Endothelial cell of umbilical vein (primary cell): ENCODE results near the gene BUB1. TPM values are rescaled to one million over a fixed set of nuclear protein-coding genes. Genes with fewer than 3 reads are reported as not detected.

ENCODE experiments used
- BruUV-seq: library from RNA; stranded (reverse); fragments of 400-500 nt; replicated peaks from 2 replicates; lab custom pipeline; 2021; lab: Mats Ljungman, UMichigan
- CTCF ChIA-PET: fragments of 300-600, 350-600 bp; sonication (Branson Sonifier 250); formaldehyde crosslinking; loops from one replicate; lab custom pipeline; 2021; ENCODE audit warnings: antibody characterized with exemption, inconsistent platforms; lab: Charles Lee
- POLR2A ChIA-PET: fragments of 300-600, 350-600 bp; sonication (Branson Sonifier 250); formaldehyde crosslinking; loops from one replicate; lab custom pipeline; 2021; ENCODE audit warnings: antibody characterized with exemption, inconsistent platforms; lab: Charles Lee
- DNase-seq: peaks from one replicate; pipeline ENCODE4 v3.0.0-alpha.2; 2011; ENCODE audit warnings: low read depth, low spot score
- FAIRE-seq: peaks from 2 replicates; lab custom pipeline; 2011; peaks lifted over from hg19 to GRCh38; lab: Jason Lieb, UNC
- H2AFZ ChIP-seq: 2 replicates; pipeline ENCODE4 v1.6.0; 2012; ENCODE audit warnings: low read depth, low read length, control low read depth, inconsistent platforms
- H3K27ac ChIP-seq: 2 replicates; pipeline ENCODE4 v1.5.1; 2011; ENCODE audit warnings: low read depth, mild to moderate bottlenecking, control low read depth, low read length, moderate library complexity; ENCODE audit not compliant: insufficient read depth
- H3K27me3 ChIP-seq, 2 experiments: 2 replicates each; pipeline versions ENCODE4 v1.6.0 to v1.6.1; 2011; ENCODE audit warnings: low read length in 2 of 2, mixed read lengths in 1 of 2; ENCODE audit not compliant: control insufficient read depth in 2 of 2, insufficient read depth in 2 of 2
- H3K36me3 ChIP-seq, 2 experiments: 2 replicates in 1 of 2; 3 replicates in 1 of 2; pipeline ENCODE4 v1.5.1; 2011; ENCODE audit warnings: low read length in 2 of 2, mild to moderate bottlenecking in 1 of 2, moderate library complexity in 1 of 2; ENCODE audit not compliant: control insufficient read depth in 2 of 2, insufficient read depth in 2 of 2; ENCODE audit errors: extremely low read depth in 1 of 2
- H3K4me1 ChIP-seq: 3 replicates; pipeline ENCODE4 v1.5.1; 2011; ENCODE audit warnings: mild to moderate bottlenecking, low read length; ENCODE audit not compliant: control insufficient read depth, insufficient read depth; ENCODE audit errors: extremely low read depth
- H3K4me2 ChIP-seq: 2 replicates; pipeline ENCODE4 v1.6.1; 2011; ENCODE audit warnings: low read length, control low read depth, mixed read lengths; ENCODE audit not compliant: insufficient read depth
- H3K4me3 ChIP-seq, 3 experiments: fragments of 200-600 bp in 1 of 3; sonication (generic), shearing (Covaris generic) in 1 of 3; replicated peaks in 1 of 3; 2 replicates each; pipeline ENCODE4 v1.5.1; 2011 to 2016; ENCODE audit warnings: control low read depth in 3 of 3, low read length in 3 of 3, mild to moderate bottlenecking in 2 of 3, inconsistent platforms in 1 of 3, low read depth in 1 of 3, moderate library complexity in 1 of 3; ENCODE audit not compliant: insufficient read depth in 1 of 3
- H3K79me2 ChIP-seq: 2 replicates; pipeline ENCODE4 v1.6.0; 2012; ENCODE audit warnings: low read length, inconsistent platforms; ENCODE audit not compliant: control insufficient read depth, insufficient read depth
- H3K9ac ChIP-seq: replicated peaks from 2 replicates; pipeline ENCODE3; 2011; ENCODE audit warnings: low read length, control low read depth; ENCODE audit not compliant: insufficient read depth; ENCODE audit errors: extremely low read depth
- H3K9me1 ChIP-seq: replicated peaks from 3 replicates; pipeline ENCODE4 v1.6.0; 2011; ENCODE audit warnings: mild to moderate bottlenecking, low read length; ENCODE audit not compliant: control insufficient read depth, insufficient read depth; ENCODE audit errors: extremely low read depth
- H3K9me3 ChIP-seq: replicated peaks from 2 replicates; pipeline ENCODE4 v1.5.1; 2012; ENCODE audit warnings: low read length, inconsistent platforms; ENCODE audit not compliant: control insufficient read depth, insufficient read depth
- H4K20me1 ChIP-seq: replicated peaks from 2 replicates; pipeline ENCODE3; 2011; ENCODE audit warnings: mild to moderate bottlenecking, low read length; ENCODE audit not compliant: control insufficient read depth, insufficient read depth; ENCODE audit errors: extremely low read depth
- CTCF ChIP-seq, 2 donors: IDR thresholded peaks; 1 replicate in 1 of 2; 2 replicates in 1 of 2; pipeline ENCODE4 v1.5.1; 2011; ENCODE audit warnings: low read length in 2 of 2, mild to moderate bottlenecking in 2 of 2, moderate library complexity in 2 of 2, control low read depth in 1 of 2, inconsistent platforms in 1 of 2, low read depth in 1 of 2; ENCODE audit not compliant: insufficient read depth in 1 of 2; ENCODE audit errors: extremely low read depth in 1 of 2
- EZH2 ChIP-seq: IDR thresholded peaks from 2 replicates; pipeline ENCODE4 v1.6.1; 2012; ENCODE audit warnings: borderline replicate concordance, low read depth, mild to moderate bottlenecking, moderate library complexity, low read length, inconsistent platforms; ENCODE audit not compliant: severe bottlenecking
- FOS ChIP-seq: IDR thresholded peaks from 2 replicates; pipeline ENCODE4 v1.6.1; 2011; ENCODE audit warnings: mild to moderate bottlenecking, low read length, moderate library complexity, borderline replicate concordance; ENCODE audit not compliant: insufficient read depth
- GATA2 ChIP-seq: IDR thresholded peaks from 2 replicates; pipeline ENCODE4 v1.7.0; 2011; ENCODE audit warnings: low read depth, mild to moderate bottlenecking, moderate library complexity, mixed read lengths, low read length; ENCODE audit not compliant: insufficient read length, insufficient read depth
- JUN ChIP-seq: IDR thresholded peaks from 2 replicates; pipeline ENCODE4 v1.6.1; 2011; ENCODE audit warnings: borderline replicate concordance, low read depth; ENCODE audit not compliant: insufficient read length, insufficient read depth
- MAX ChIP-seq: IDR thresholded peaks from 2 replicates; pipeline ENCODE4 v1.6.1; 2011; ENCODE audit not compliant: insufficient read depth, insufficient read length
- MYC ChIP-seq: IDR thresholded peaks from one replicate; pipeline ENCODE4 v1.6.1; 2011; ENCODE audit warnings: mild to moderate bottlenecking, low read depth, low read length
- POLR2A ChIP-seq: IDR thresholded peaks from 2 replicates; pipeline ENCODE4 v1.6.1; 2012; ENCODE audit warnings: low read depth, mild to moderate bottlenecking, control low read depth, low read length
- POLR2AphosphoS5 ChIP-seq: IDR thresholded peaks from 2 replicates; pipeline ENCODE4 v1.6.1; 2012; ENCODE audit warnings: low read depth, mild to moderate bottlenecking, control low read depth, low read length, moderate library complexity; ENCODE audit not compliant: insufficient read depth
- dilution Hi-C: fragments of 300-500 bp; cut with MboI; formaldehyde crosslinking; loops from one replicate; pipeline ENCODE4 v1.15.0; 2019; ENCODE audit warnings: low sequenced_read_pairs; ENCODE audit not compliant: extremely low pct_ligation_motif_present
- intact Hi-C: fragments of 100-400 bp; cut with micrococcal nuclease; formaldehyde crosslinking; loops from one replicate; pipeline ENCODE4 v1.10.0; 2022
- polyA plus RNA-seq, 4 experiments: library from polyadenylated mRNA; depleted of rRNA in 3 of 4; stranded (reverse) in 3 of 4; unstranded in 1 of 4; fragments of >200 nt; gene quantifications; 2 replicates each; pipeline versions ENCODE4 v1.2.1 to v1.2.3, GENCODE V29; 2011 to 2012; ENCODE audit warnings: missing spikeins in 1 of 4
- total RNA-seq: library from RNA; stranded (reverse); gene quantifications from 2 replicates; pipeline ENCODE4 v1.2.3, GENCODE V29; 2021

BUB1 gene
- total and polyA plus RNA-seq, 2 donors (not counting 3 experiments of a cell fraction or from before 2014, with no cell fraction given), result 16.1 to 66.4 TPM

- no peak overlapping the region for H3K9ac ChIP-seq
- no peak overlapping the region for H3K4me3 ChIP-seq
- no peaks in the 10 kb centered on the region for H3K9me1 ChIP-seq
- H3K36me3 ChIP-seq, result peaks cover 2 to 25% of the 10 kb centered on the region in 2 experiments
- no peak for DNase-seq
- intact Hi-C loops, result no loop called here
- H3K27ac ChIP-seq, result no peak overlapping the region
- H3K79me2 ChIP-seq, result peaks cover 19% of the 10 kb centered on the region
- no TSS peak for BruUV-seq
- no peaks in the 10 kb centered on the region for H3K9me3 ChIP-seq
- H3K4me1 ChIP-seq, result no peaks in the 10 kb centered on the region
- dilution Hi-C loops, result no loop called here
- CTCF ChIA-PET, result interaction anchor here (1.1 to 1.7 kb wide), 2 partner anchors 11 to 12 kb away, joined by 3 to 6 read pairs; partner anchors contain the start of gene BUB1
- no peak for FAIRE-seq
- H3K27me3 ChIP-seq, result no peaks in the 10 kb centered on the region
- no peak overlapping the region for H2AFZ ChIP-seq
- TF ChIP-seq JUN (no peak), GATA2 (no peak), POLR2AphosphoS5 (no peak), MAX (no peak), MYC (no peak), FOS (no peak), POLR2A (no peak), EZH2 (no peak), CTCF (IDR thresholded peaks at IDR 0.05; ENCODE audit: extremely low read depth in 1 of 2, insufficient read depth in 1 of 2, low read depth in 1 of 2, low read length in 2 of 2) (no peak)
- no peaks in the 10 kb centered on the region for H4K20me1 ChIP-seq
- no peak overlapping the region for H3K4me2 ChIP-seq
- POLR2A ChIA-PET, result no interaction called here
Observed at GRCh38 chr2:110667071-110667470, 10.8 kb downstream of the BUB1 start.
